CD4-positive, alpha-beta T cell treated with Interleukin-6 for 4 hours (primary cell): Measurements from ENCODE around the gene P2RX7.
"Not testable (repeated sequence)": the region's sequence is repeated elsewhere in the genome, so short reads cannot be mapped to it uniquely, and the experiment has no call there.

Experiments used
- DNase-seq: peaks from one replicate; pipeline ENCODE4 v3.0.0-alpha.2; 2020; ENCODE audit warnings: mixed read lengths

P2RX7 gene

GRCh38 chr12:121209624-121210572, 77.2 kb downstream of the P2RX7 start, which contains the start of gene P2RX4:
TSS of gene P2RX4 (plus strand) at chr12:121210129. CDS start at chr12:121210165, 36 bp downstream.
- DNase-seq = peak; percentile 90

GRCh38 chr12:121212875-121213274, 80.2 kb downstream of the P2RX7 start:
- no peak for DNase-seq

GRCh38 chr12:121214166-121214777, 81.6 kb downstream of the P2RX7 start:
- no peak for DNase-seq

- DNase-seq = no peak
Observed at GRCh38 chr12:121214855-121215745, 82.4 kb downstream of the P2RX7 start.

GRCh38 chr12:121216102-121216501, 83.4 kb downstream of the P2RX7 start:
- no peak for DNase-seq

- no peak for DNase-seq
Observed at GRCh38 chr12:121217063-121217462, 84.4 kb downstream of the P2RX7 start.

GRCh38 chr12:121217761-121218160, 85.1 kb downstream of the P2RX7 start:
- no peak for DNase-seq

GRCh38 chr12:121218588-121219352, 86.1 kb downstream of the P2RX7 start:
- no peak for DNase-seq

GRCh38 chr12:121219353-121219986, 86.8 kb downstream of the P2RX7 start:
- DNase-seq = no peak

GRCh38 chr12:121222847-121223246, 90.2 kb downstream of the P2RX7 start:
- peak; percentile 40 for DNase-seq

- peak; percentile 61 for DNase-seq
Observed at GRCh38 chr12:121223292-121224285, 90.9 kb downstream of the P2RX7 start.

GRCh38 chr12:121224591-121224990, 91.9 kb downstream of the P2RX7 start:
- DNase-seq = peak; percentile 82

GRCh38 chr12:121226399-121226798, 93.7 kb downstream of the P2RX7 start:
- DNase-seq = no peak

GRCh38 chr12:121226871-121227270, 94.2 kb downstream of the P2RX7 start:
- DNase-seq = not testable (repeated sequence)

- no peak for DNase-seq
Observed at GRCh38 chr12:121227294-121227693, 94.6 kb downstream of the P2RX7 start.

- no peak for DNase-seq
Observed at GRCh38 chr12:121228919-121229665, 96.4 kb downstream of the P2RX7 start.

GRCh38 chr12:121229826-121230537, 97.3 kb downstream of the P2RX7 start:
- DNase-seq = peak; percentile 73

GRCh38 chr12:121230538-121230907, 97.8 kb downstream of the P2RX7 start:
- DNase-seq = no peak

GRCh38 chr12:121232163-121232562, 99.5 kb downstream of the P2RX7 start:
- no peak for DNase-seq
